Astrocyte (in vitro differentiated cells and primary cell): Measurements from ENCODE around the gene CLDN20.

Experiments used
- EZH2 ChIP-seq: IDR thresholded peaks from 2 replicates; pipeline ENCODE4 v1.6.1; 2012; ENCODE audit warnings: mild to moderate bottlenecking, low read length, inconsistent platforms; ENCODE audit not compliant: insufficient read depth
- TF ChIP-seq, protein P1 (sequence below): IDR thresholded peaks from 2 replicates; pipeline ENCODE4 v1.5.1; 2011; ENCODE audit warnings: low read depth, mild to moderate bottlenecking, inconsistent platforms, low read length, moderate library complexity; ENCODE audit not compliant: insufficient read depth

DNA sequence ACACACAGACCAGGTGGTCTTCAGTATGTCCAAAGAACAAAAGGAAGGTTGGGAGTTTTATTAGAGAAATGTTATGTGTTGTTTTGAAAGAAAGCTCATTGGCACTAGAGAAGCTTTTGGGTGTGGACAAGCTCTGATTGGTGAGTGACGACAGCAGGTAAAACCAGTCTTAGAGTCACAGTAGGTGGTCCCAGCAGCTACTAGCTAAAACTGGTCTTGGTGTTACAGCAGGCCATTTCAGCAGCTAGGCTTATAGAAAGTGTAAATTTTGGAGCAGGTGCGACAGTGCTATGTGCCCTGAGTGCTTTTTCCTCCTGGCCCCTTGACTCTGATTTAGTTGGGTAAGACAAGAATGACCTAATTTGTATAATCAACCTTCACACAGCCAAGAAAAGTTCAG is 3.6 kb downstream of the CLDN20 start:
- TF ChIP-seq, protein P1, sequence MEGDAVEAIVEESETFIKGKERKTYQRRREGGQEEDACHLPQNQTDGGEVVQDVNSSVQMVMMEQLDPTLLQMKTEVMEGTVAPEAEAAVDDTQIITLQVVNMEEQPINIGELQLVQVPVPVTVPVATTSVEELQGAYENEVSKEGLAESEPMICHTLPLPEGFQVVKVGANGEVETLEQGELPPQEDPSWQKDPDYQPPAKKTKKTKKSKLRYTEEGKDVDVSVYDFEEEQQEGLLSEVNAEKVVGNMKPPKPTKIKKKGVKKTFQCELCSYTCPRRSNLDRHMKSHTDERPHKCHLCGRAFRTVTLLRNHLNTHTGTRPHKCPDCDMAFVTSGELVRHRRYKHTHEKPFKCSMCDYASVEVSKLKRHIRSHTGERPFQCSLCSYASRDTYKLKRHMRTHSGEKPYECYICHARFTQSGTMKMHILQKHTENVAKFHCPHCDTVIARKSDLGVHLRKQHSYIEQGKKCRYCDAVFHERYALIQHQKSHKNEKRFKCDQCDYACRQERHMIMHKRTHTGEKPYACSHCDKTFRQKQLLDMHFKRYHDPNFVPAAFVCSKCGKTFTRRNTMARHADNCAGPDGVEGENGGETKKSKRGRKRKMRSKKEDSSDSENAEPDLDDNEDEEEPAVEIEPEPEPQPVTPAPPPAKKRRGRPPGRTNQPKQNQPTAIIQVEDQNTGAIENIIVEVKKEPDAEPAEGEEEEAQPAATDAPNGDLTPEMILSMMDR = no peak
- TF ChIP-seq EZH2 = no peak
